Measurements from ENCODE around the gene RAC3. TPM values are rescaled to one million over a fixed set of nuclear protein-coding genes. Genes with fewer than 3 reads are reported as not detected.

RAC3 gene
- total RNA-seq, 2 experiments from 2014 or later = 9.6 to 10.6 TPM

DNA sequence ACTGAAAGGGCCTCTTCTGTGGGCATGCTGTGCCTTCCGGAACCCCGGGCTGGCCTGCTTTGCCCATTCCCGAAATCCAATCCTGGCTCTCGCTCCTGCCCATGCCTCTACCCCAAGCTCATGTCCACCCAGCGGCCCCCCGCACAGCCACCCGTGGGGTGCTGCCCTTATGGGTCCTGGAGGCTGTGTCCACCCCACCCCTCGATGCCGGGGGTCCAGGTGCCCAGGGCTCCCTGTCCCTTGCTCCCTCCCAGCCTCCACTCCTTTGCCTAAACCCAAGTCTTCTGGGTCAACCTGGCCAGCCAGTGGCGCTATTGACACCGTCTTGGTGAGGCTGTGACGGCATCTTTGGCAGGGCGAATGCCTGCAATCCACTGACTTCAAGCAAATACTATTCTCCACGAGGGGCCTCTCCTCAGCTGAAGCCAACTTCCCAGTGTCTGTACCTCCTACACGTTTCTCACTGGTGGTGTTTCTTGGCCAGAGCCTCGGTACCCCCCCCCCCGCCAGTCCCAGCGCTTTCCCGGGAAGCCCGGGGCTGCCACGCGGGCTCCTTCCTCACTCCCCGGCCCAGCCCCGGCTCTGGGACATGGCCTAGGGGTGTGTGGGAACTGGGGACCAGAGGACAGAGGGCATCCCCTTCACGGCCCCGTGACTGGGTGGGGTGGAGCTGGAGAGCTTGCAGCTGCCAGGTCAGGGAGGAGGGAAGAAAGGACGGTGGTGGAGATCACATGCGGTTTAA, 46.3 kb downstream of the RAC3 start:
- Mint-ChIP-seq H3K27me3 (no peaks in the 10 kb centered on the region), H3K27ac (no peak overlapping the region), H3K4me1 (no peaks in the 10 kb centered on the region), H3K4me3 (no peak overlapping the region), H3K36me3 (ENCODE audit: low read depth) (peaks cover 11% of the 10 kb centered on the region), H3K9me3 (ENCODE audit: low read depth) (no peaks in the 10 kb centered on the region)
- DNase-seq (no peak), ATAC-seq (no peak)
- ChIA-PET CTCF (interaction anchor here (0.7 kb wide), 1 partner anchor 477 kb away, joined by 3 read pairs; no protein-coding TSS in a partner anchor), POLR2A (no interaction called here)
- intact Hi-C loops (cut with DNase I, micrococcal nuclease) = no loop called here

DNA sequence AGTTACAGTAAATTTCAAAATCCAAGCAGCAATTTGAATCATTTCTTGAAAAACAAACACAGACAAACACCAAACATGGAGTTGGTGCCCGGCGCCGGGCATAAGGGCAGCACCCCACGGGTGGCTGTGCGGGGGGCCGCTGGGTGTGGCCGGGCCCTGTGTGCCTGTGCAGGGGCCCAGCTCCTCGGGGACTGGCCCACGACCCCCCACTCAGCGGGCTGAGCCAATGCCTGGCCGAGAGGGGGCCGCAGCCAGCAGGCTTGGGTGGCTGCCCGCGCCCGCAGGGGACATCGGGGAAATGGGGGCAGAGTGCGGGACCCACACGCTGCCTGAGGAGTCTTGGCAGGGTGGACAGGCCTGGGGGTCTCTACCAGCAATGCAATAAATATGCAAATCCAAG, 47.0 kb downstream of the RAC3 start:
- ChIA-PET POLR2A (no interaction called here), CTCF (no interaction called here)
- H3K9me3 Mint-ChIP-seq (ENCODE audit: low read depth) = no peaks in the 10 kb centered on the region
- intact Hi-C loops (cut with DNase I, micrococcal nuclease) = no loop called here
- no peaks in the 10 kb centered on the region for H3K4me1 Mint-ChIP-seq
- H3K27ac Mint-ChIP-seq = no peak overlapping the region
- ATAC-seq = no peak
- peaks cover 18% of the 10 kb centered on the region for H3K36me3 Mint-ChIP-seq (ENCODE audit: low read depth)
- H3K27me3 Mint-ChIP-seq = no peaks in the 10 kb centered on the region
- DNase-seq = no peak
- H3K4me3 Mint-ChIP-seq = no peak overlapping the region

DNA sequence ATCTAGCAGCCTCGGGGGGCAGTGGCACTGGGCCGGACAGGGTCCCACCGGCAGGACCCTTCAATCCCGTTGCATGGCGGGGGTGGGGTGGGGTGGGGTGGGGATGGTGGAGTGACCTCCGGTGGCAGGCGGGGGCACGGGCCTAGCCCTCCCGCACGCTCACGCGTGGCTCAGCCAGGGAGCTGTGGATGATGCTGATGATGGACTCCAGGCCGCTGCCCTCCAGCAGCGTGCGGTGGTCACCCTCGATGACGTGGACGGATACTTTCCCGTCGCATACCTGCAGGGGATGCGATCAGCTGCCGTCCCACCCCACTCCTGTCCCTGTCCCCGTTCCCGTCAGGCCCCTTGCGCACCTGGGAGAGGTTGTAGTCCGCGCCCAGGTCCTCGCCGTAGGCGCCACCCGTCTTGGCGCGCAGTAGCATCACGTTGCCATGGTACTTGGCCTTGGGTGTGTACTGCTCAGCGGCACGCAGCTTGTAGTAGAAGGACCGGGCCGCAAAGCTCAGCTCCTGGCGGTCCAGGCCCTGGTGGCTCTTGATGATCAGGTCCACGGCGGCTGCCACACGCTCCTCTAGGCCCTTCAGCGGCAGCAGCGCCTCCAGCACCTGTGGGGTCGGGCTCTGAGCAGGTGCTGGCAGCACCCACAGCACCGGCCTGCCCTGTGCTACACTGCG, 47.7 kb downstream of the RAC3 start:
- no peak for ATAC-seq
- peaks cover 20% of the 10 kb centered on the region for H3K36me3 Mint-ChIP-seq (ENCODE audit: low read depth)
- ChIA-PET CTCF (no interaction called here), POLR2A (no interaction called here)
- intact Hi-C loops (cut with DNase I, micrococcal nuclease) = no loop called here
- H3K27ac Mint-ChIP-seq = no peak overlapping the region
- H3K27me3 Mint-ChIP-seq = no peaks in the 10 kb centered on the region
- no peaks in the 10 kb centered on the region for H3K4me1 Mint-ChIP-seq
- H3K4me3 Mint-ChIP-seq = no peak overlapping the region
- H3K9me3 Mint-ChIP-seq (ENCODE audit: low read depth) = no peaks in the 10 kb centered on the region
- DNase-seq = no peak

DNA sequence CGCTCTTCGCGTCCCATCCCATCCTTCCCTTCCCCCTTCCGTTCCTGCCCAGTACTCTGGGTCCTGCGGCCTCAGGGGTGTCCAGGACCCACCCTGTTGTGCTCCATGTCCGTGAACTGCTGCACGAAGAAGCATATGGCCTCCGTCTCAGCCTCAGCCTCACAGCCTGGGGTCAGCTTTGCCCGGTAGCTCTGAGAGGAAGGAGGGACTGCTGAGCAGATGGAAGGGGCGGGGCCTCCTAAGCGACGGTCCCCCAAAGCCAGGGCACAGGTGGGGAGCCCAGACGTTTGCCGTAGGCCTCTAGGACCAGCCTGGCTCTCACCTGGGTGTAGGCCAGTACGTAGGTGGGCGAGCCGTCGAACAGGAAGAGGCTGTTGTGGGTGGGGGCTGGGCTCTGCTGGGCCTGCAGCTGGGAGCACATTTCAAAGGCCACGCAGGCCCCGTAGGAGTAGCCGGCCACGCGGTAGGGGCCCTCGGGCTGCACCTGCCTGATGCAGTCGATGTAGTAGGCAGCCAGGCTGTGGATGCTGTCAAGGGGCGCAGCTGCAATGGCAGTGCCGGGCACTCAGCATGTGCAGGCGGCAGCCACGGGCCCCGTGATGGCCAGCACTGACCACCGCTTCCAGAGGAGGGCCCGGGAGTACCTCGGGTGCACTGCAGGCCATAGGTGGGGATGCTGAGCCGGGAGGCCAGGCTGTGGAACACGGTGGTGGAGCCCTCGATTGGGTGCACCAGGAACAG, 48.7 kb downstream of the RAC3 start:
- ChIA-PET POLR2A (no interaction called here), CTCF (no interaction called here)
- DNase-seq (no peak), ATAC-seq (no peak)
- Mint-ChIP-seq H3K4me3 (no peak overlapping the region), H3K27me3 (no peaks in the 10 kb centered on the region), H3K36me3 (ENCODE audit: low read depth) (peaks cover 24% of the 10 kb centered on the region), H3K9me3 (ENCODE audit: low read depth) (no peaks in the 10 kb centered on the region), H3K4me1 (no peaks in the 10 kb centered on the region), H3K27ac (no peak overlapping the region)
- intact Hi-C loops (cut with DNase I, micrococcal nuclease) = no loop called here

DNA sequence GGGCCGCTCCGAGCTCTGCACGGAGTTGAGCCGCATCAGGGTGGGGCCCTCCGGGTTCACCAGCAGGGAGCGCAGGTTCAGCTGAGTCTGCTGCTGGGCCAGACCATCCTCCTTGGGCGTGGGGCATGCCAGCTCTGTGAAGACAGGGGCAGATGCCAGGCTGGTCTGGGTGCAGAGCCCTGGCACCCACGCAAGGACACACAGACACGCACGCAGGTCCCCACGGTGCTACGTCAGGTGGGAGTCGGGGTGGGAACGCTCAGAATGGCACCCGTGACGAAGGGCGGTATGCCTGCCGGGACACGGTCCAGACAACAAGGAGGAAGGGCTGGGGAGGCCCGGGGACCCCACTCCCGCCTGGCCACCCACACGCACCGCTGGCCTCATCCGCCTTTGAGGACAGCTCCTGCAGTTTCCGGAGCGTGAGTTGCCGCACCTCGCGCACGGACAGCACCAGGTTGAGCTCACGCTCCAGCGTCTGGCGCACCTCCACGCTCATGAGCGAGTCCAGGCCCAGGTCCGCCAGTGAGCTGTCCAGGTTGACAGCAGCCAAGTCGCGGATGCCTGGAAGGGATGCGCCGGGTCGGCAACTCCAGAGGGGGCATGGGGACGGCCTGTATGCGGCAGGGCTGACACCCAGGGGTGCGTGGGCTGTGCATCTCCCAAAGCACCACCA, 49.4 kb downstream of the RAC3 start:
- peaks cover 24% of the 10 kb centered on the region for H3K36me3 Mint-ChIP-seq (ENCODE audit: low read depth)
- ChIA-PET POLR2A (no interaction called here), CTCF (no interaction called here)
- no peak overlapping the region for H3K27ac Mint-ChIP-seq
- H3K4me3 Mint-ChIP-seq = no peak overlapping the region
- no peaks in the 10 kb centered on the region for H3K9me3 Mint-ChIP-seq (ENCODE audit: low read depth)
- no peak for ATAC-seq
- no peaks in the 10 kb centered on the region for H3K4me1 Mint-ChIP-seq
- intact Hi-C loops (cut with DNase I, micrococcal nuclease) = no loop called here
- no peaks in the 10 kb centered on the region for H3K27me3 Mint-ChIP-seq
- no peak for DNase-seq

DNA sequence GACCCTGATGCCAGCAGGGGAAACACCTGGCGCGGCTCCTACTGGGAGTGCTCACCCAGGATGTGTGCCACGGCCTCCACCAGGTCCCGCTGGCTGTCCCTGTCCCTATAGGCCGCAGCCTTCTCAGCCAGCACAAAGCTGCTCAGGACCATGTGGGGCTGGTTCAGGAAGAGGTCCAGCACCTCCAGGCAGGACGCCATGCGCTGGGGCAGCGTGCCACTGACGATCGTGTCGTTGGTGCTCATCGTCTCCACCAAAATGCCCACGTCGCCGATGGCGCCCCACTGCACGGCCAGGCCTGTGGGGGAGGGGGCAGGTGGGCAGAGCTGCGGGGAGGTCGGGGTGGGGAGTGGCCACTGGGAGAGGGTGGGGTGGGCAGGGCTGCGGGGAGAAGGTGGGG, 50.1 kb downstream of the RAC3 start:
- ATAC-seq = no peak
- Mint-ChIP-seq H3K4me1 (no peaks in the 10 kb centered on the region), H3K27me3 (no peaks in the 10 kb centered on the region), H3K36me3 (ENCODE audit: low read depth) (peaks cover 24% of the 10 kb centered on the region), H3K27ac (no peak overlapping the region), H3K4me3 (no peak overlapping the region), H3K9me3 (ENCODE audit: low read depth) (no peaks in the 10 kb centered on the region)
- CTCF ChIA-PET = no interaction called here
- intact Hi-C loops (cut with DNase I, micrococcal nuclease) = no loop called here
- no peak for DNase-seq
- POLR2A ChIA-PET = no interaction called here

DNA sequence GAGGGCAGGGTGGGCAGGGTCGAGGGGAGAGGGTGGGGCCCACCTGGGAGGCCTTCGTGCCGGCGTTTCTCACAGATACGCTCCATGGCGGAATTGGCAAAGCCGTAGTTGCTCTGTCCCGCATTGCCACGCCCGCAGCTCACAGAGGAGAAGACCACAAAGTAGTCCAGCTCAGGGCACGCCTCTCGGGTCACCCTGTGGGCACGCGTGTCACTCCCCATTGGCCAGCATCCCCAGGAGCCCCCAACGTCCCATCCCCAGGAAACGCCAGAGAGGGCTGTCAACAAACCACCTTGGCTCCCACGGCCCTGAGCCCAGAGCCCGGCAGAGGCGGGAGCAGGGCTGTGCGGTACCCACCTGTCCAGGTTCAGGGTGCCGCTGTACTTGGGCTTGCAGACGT, 50.5 kb downstream of the RAC3 start:
- intact Hi-C loops (cut with DNase I, micrococcal nuclease) = no loop called here
- DNase-seq = no peak
- ATAC-seq = no peak
- Mint-ChIP-seq H3K9me3 (ENCODE audit: low read depth) (no peaks in the 10 kb centered on the region), H3K36me3 (ENCODE audit: low read depth) (peaks cover 24% of the 10 kb centered on the region), H3K27me3 (no peaks in the 10 kb centered on the region), H3K4me1 (no peaks in the 10 kb centered on the region), H3K27ac (no peak overlapping the region), H3K4me3 (no peak overlapping the region)
- CTCF ChIA-PET = no interaction called here
- POLR2A ChIA-PET = no interaction called here

DNA sequence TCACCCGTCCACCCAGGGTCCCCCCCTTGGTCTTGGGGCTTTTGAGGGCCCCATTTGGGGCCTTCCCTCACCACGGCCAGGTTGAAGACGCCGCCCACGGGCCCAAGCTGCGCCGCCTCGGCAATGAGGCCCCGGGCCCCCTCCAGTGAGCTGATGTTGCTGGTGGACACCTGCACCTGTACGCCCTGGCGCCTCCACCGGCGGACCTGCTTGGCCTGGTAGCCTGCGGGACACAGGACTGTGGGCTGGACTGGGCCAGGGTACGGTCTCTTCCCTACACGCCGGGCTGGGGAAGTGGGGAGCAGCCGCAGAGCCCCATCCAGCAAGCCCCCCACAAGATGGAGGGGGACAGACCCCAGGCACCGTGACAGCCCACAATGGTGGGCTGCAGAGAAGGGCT, 51.0 kb downstream of the RAC3 start:
- ATAC-seq (no peak), DNase-seq (no peak)
- intact Hi-C loops (cut with DNase I, micrococcal nuclease) = no loop called here
- H3K9me3 Mint-ChIP-seq (ENCODE audit: low read depth) = no peaks in the 10 kb centered on the region
- H3K27me3 Mint-ChIP-seq = no peaks in the 10 kb centered on the region
- no peak overlapping the region for H3K27ac Mint-ChIP-seq
- H3K4me1 Mint-ChIP-seq = no peaks in the 10 kb centered on the region
- POLR2A ChIA-PET = no interaction called here
- H3K36me3 Mint-ChIP-seq (ENCODE audit: low read depth) = peaks cover 24% of the 10 kb centered on the region
- CTCF ChIA-PET = no interaction called here
- no peak overlapping the region for H3K4me3 Mint-ChIP-seq

DNA sequence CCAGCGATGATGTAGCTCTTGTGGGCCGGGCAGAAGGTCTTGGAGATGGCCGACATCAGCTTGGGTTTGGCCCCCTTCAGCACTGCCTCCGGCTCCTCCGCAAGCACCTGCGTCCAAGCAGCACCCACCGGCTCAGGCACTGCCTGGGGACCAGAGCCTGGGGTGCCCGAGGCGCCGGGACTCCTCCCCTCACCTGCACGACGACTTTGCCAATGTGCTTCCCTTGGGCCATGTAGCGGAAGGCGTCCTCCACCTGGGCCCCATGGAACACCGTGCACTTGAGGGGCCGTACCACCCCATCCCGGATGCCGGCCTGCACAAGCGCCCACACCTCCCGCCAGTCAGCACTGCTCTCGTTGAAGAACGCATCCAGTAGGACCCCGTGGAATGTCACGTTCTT, 51.5 kb downstream of the RAC3 start:
- DNase-seq (no peak), ATAC-seq (no peak)
- Mint-ChIP-seq H3K27ac (no peak overlapping the region), H3K4me1 (no peaks in the 10 kb centered on the region), H3K9me3 (ENCODE audit: low read depth) (no peaks in the 10 kb centered on the region), H3K4me3 (no peak overlapping the region), H3K36me3 (ENCODE audit: low read depth) (peaks cover 24% of the 10 kb centered on the region), H3K27me3 (no peaks in the 10 kb centered on the region)
- POLR2A ChIA-PET = no interaction called here
- intact Hi-C loops (cut with DNase I, micrococcal nuclease) = no loop called here
- CTCF ChIA-PET = no interaction called here

Other genes with a start within 250 kb of the RAC3 start
- not detected for gene GCGR, start 227.5 kb upstream of the RAC3 start, total RNA-seq
- gene MCRIP1, start 198.4 kb upstream of the RAC3 start, total RNA-seq = 10 to 100 TPM; 45.8 to 50.4 TPM
- gene PPP1R27, start 196.6 kb upstream of the RAC3 start, total RNA-seq = not detected
- gene P4HB, start 171.1 kb upstream of the RAC3 start, total RNA-seq = 100 to 1,000 TPM; 414 to 578 TPM
- gene ARHGDIA, start 160.3 kb upstream of the RAC3 start, total RNA-seq = 100 to 1,000 TPM; 513 to 661 TPM
- gene ALYREF, start 140.1 kb upstream of the RAC3 start, total RNA-seq = 100 to 1,000 TPM; 197 to 230 TPM
- gene ANAPC11, start 140.0 kb upstream of the RAC3 start, total RNA-seq = 100 to 1,000 TPM in 1 of 2 experiments, 10 to 100 TPM in 1; 79.9 to 131 TPM
- under 1 TPM in 1 of 2 experiments, not detected in 1; 0.14 TPM for gene NPB, start 129.4 kb upstream of the RAC3 start, total RNA-seq
- gene PCYT2, start 120.3 kb upstream of the RAC3 start, total RNA-seq = 10 to 100 TPM; 19.7 to 24.0 TPM
- 10 to 100 TPM; 29.3 to 31.8 TPM for gene SIRT7, start 113.5 kb upstream of the RAC3 start, total RNA-seq
- gene MAFG, start 103.9 kb upstream of the RAC3 start, total RNA-seq = 10 to 100 TPM; 15.3 to 18.3 TPM
- 100 to 1,000 TPM; 110 to 134 TPM for gene PYCR1, start 94.4 kb upstream of the RAC3 start, total RNA-seq
- gene MYADML2, start 84.4 kb upstream of the RAC3 start, total RNA-seq = not detected
- under 1 TPM; 0.87 to 0.97 TPM for gene NOTUM, start 70.5 kb upstream of the RAC3 start, total RNA-seq
- gene ASPSCR1, start 54.0 kb upstream of the RAC3 start, total RNA-seq = 10 to 100 TPM; 23.3 to 26.5 TPM
- gene CENPX, start 8.8 kb upstream of the RAC3 start, total RNA-seq = 10 to 100 TPM; 77.5 to 84.1 TPM
- 10 to 100 TPM; 17.6 to 20.6 TPM for gene LRRC45, start 8.4 kb upstream of the RAC3 start, total RNA-seq
- 100 to 1,000 TPM; 105 to 166 TPM for gene DCXR, start 6.0 kb downstream of the RAC3 start, total RNA-seq
- gene RFNG, start 20.1 kb downstream of the RAC3 start, total RNA-seq = 10 to 100 TPM; 16.9 to 17.5 TPM
- 10 to 100 TPM; 69.0 to 73.5 TPM for gene GPS1, start 20.2 kb downstream of the RAC3 start, total RNA-seq
- gene DUS1L, start 34.1 kb downstream of the RAC3 start, total RNA-seq = 100 to 1,000 TPM; 119 to 124 TPM
- 100 to 1,000 TPM; 239 to 259 TPM for gene FASN, start 66.6 kb downstream of the RAC3 start, total RNA-seq
- 10 to 100 TPM; 41.6 to 43.8 TPM for gene CCDC57, start 181.2 kb downstream of the RAC3 start, total RNA-seq
- gene SLC16A3, start 197.4 kb downstream of the RAC3 start, total RNA-seq = 100 to 1,000 TPM in 1 of 2 experiments, 10 to 100 TPM in 1; 93.2 to 157 TPM
- gene CSNK1D, start 242.0 kb downstream of the RAC3 start, total RNA-seq = 100 to 1,000 TPM; 118 to 182 TPM

Data from activated CD4-positive, alpha-beta T cell treated with anti-CD3 and anti-CD28 coated beads for 36 hours (primary cell).